Prostate gland (tissue), 2 donors: ENCODE data around the gene PRMT3.
"Not testable (repeated sequence)": the region's sequence is repeated elsewhere in the genome, so short reads cannot be mapped to it uniquely, and the experiment has no call there.

Experiments used
- POLR2A ChIP-seq: fragments of 450-650 bp; IDR thresholded peaks from one replicate; pipeline ENCODE4 v1.6.1; 2016; ENCODE audit warnings: antibody characterized with exemption, mild to moderate bottlenecking
- POLR2AphosphoS5 ChIP-seq: sonication (generic); formaldehyde crosslinking; IDR thresholded peaks from one replicate; pipeline ENCODE4 v1.6.1; 2017; ENCODE audit warnings: antibody characterized with exemption
- TF ChIP-seq, protein P1 (sequence below), 4 experiments: fragments of 200-600 bp in 2 of 4; fragments of 450-650 bp in 2 of 4; sonication (generic) in 2 of 4; IDR thresholded peaks; 1 replicate in 3 of 4; 2 replicates in 1 of 4; pipeline ENCODE4 v1.5.1; 2016 to 2019; ENCODE audit warnings: antibody characterized with exemption in 4 of 4, mild to moderate bottlenecking in 2 of 4, moderate library complexity in 2 of 4

DNA sequence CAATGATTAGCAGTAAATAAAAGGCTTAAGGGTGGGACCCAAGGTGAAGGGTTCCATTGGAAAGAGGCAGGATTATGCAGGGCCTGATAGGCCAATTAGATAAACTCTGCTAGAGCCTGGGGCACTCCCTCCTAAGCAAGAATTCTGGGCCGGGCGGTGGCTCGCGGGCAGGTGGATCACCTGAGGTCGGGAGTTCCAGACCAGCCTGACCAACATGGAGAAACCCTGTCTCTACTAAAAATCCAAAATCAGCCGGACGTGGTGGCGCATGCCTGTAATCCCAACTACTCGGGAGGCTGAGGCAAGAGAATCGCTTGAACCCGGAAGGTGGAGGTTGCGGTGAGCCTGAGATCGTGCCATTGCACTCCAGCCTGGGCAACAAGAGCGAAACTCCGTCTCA, 1.5 kb upstream of the PRMT3 start:
- TF ChIP-seq, protein P1, sequence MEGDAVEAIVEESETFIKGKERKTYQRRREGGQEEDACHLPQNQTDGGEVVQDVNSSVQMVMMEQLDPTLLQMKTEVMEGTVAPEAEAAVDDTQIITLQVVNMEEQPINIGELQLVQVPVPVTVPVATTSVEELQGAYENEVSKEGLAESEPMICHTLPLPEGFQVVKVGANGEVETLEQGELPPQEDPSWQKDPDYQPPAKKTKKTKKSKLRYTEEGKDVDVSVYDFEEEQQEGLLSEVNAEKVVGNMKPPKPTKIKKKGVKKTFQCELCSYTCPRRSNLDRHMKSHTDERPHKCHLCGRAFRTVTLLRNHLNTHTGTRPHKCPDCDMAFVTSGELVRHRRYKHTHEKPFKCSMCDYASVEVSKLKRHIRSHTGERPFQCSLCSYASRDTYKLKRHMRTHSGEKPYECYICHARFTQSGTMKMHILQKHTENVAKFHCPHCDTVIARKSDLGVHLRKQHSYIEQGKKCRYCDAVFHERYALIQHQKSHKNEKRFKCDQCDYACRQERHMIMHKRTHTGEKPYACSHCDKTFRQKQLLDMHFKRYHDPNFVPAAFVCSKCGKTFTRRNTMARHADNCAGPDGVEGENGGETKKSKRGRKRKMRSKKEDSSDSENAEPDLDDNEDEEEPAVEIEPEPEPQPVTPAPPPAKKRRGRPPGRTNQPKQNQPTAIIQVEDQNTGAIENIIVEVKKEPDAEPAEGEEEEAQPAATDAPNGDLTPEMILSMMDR (IDR thresholded peaks at IDR 0.05): not testable (repeated sequence)
- not testable (repeated sequence) for TF ChIP-seq POLR2A, POLR2AphosphoS5
